GM12891 (cell line): Measurements from ENCODE around the gene SNCG.
"Not testable (repeated sequence)": the region's sequence is repeated elsewhere in the genome, so short reads cannot be mapped to it uniquely, and the experiment has no call there.

Experiments
- PAX5 ChIP-seq: IDR thresholded peaks from 2 replicates; pipeline ENCODE4 v1.6.1; 2011; ENCODE audit warnings: low read length, moderate library complexity, mild to moderate bottlenecking; ENCODE audit not compliant: insufficient read depth, severe bottlenecking
- POLR2A ChIP-seq: IDR thresholded peaks from 2 replicates; pipeline ENCODE4 v1.6.1; 2011; ENCODE audit warnings: low read depth, low read length, control low read depth
- POLR2AphosphoS5 ChIP-seq: IDR thresholded peaks from 2 replicates; pipeline ENCODE4 v1.6.1; 2011; ENCODE audit warnings: low read depth, low read length, control low read depth
- POU2F2 ChIP-seq: IDR thresholded peaks from 2 replicates; pipeline ENCODE4 v1.6.1; 2011; ENCODE audit warnings: low read depth, mild to moderate bottlenecking, control low read depth, low read length, moderate library complexity
- SPI1 ChIP-seq: IDR thresholded peaks from 2 replicates; pipeline ENCODE4 v1.6.1; 2011; ENCODE audit warnings: low read depth, low read length, control low read depth
- TAF1 ChIP-seq: IDR thresholded peaks from 2 replicates; pipeline ENCODE4 v1.6.1; 2011; ENCODE audit warnings: low read depth, low read length, control low read depth

DNA sequence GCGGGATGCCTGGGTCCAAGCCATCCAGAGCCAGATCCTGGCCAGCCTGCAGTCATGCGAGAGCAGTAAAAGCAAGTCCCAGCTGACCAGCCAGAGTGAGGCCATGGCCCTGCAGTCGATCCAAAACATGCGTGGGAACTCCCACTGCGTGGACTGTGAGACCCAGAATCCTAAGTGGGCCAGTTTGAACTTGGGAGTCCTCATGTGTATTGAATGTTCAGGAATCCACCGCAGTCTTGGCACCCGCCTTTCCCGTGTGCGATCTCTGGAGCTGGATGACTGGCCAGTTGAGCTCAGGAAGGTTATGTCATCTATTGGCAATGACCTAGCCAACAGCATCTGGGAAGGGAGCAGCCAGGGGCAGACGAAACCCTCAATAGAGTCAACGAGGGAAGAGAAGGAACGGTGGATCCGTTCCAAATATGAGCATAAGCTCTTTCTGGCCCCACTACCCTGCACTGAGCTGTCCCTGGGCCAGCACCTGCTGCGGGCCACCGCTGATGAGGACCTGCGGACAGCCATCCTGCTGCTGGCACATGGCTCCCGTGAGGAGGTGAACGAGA, 50.8 kb downstream of the SNCG start:
- TF ChIP-seq POLR2A, POLR2AphosphoS5, TAF1, SPI1, PAX5, POU2F2: not testable (repeated sequence)
